Measurements from ENCODE around the gene ANKRD10. TPM values are rescaled to one million over a fixed set of nuclear protein-coding genes. Genes with fewer than 3 reads are reported as not detected.

Gene ANKRD10
- total and polyA plus RNA-seq, 5 donors from 2014 or later, result 66.5 to 139 (median 77.9) TPM

DNA sequence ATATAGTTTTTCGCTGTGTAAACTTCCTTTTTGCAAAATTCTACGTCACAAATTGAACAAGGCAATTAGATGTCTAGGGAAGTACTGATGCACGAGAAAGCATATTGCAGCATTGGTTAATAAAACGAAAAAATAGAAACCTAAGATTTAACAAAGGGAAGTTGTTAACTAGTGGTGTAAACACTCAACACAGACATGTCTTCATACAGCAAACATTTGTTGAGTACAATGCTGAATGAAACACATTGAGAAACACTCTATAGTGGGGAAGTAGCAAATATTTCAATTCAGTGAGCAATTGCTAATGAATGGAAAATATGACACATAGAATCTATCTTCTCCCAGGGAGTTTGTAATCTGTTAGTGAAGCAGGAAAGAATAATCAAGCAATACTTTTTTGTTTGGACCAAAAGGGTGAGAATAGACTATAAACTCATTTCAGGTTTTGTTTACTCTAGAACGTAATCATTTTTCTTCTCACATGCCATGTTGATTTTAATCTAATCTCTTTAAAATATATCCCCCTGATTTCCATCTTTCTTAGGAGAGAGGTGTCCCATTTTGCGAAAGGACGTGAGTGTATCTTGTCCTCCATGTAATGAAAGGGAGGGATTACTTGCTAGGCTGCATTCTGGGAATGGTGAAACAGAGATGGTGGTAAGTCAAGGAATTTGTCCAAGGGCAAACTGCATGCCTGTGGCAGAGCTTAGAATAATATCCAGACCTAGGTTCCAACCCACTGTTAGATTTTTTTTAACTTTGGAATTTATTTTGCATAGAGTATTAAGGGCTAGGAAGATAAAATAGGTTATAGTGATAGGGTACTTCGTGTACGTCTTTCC lies 1.7 kb upstream of the ANKRD10 start:
- H3K4me1 Mint-ChIP-seq, result peaks cover 36 to 45% (median 38%) of the 10 kb centered on the region in 4 donors
- DNase-seq, result peak in 1 of 3 donors; percentile 28

DNA sequence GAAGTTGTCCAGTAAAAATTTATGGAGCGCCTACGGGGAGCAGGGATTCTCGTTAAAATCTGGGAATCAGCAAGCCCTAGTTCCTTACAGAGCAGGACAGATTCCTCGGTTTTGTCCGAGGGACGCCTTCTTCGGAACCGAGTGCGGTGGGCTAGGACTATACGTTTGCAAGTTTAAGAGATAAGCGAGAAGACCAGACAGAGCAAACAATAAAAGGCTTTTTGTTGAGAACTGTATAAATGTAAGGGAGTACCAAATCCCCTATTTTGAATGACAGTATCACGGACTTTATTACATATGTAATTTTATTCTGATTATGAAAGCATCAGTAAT lies 971 bp upstream of the ANKRD10 start:
- H3K36me3 Mint-ChIP-seq, result no peaks in the 10 kb centered on the region

More for the DNA sequence above, 1.7 kb upstream of the ANKRD10 start:
- Mint-ChIP-seq H3K36me3 (no peaks in the 10 kb centered on the region), H3K27me3 (peaks cover 8% of the 10 kb centered on the region), H3K9me3 (no peaks in the 10 kb centered on the region), H3K4me3 (peak overlapping the region; percentile 90 to 98 (median 94)), H3K27ac (peak overlapping the region in 1 of 3 donors; percentile 89)
- Histone ChIP-seq H3K9me3 (ENCODE audit: control insufficient read depth in 2 of 2, low read length in 2 of 2) (no peaks in the 10 kb centered on the region), H3K27ac (ENCODE audit: insufficient read depth, low read length, poor library complexity, severe bottlenecking) (peak overlapping the region; percentile 90), H3K36me3 (ENCODE audit: control insufficient read depth, insufficient read depth, low read length) (no peaks in the 10 kb centered on the region), H3K27me3 (ENCODE audit: control insufficient read depth, insufficient read depth, low read length) (peaks cover under 1% of the 10 kb centered on the region), H3K4me3 (ENCODE audit: low read depth, low read length) (peak overlapping the region; percentile 75), H3K4me1 (ENCODE audit: control insufficient read depth, insufficient read depth, low read length, poor library complexity, severe bottlenecking) (peaks cover 39% of the 10 kb centered on the region)
- ATAC-seq (ENCODE audit: low read depth in 2 of 2), result no peak

DNA sequence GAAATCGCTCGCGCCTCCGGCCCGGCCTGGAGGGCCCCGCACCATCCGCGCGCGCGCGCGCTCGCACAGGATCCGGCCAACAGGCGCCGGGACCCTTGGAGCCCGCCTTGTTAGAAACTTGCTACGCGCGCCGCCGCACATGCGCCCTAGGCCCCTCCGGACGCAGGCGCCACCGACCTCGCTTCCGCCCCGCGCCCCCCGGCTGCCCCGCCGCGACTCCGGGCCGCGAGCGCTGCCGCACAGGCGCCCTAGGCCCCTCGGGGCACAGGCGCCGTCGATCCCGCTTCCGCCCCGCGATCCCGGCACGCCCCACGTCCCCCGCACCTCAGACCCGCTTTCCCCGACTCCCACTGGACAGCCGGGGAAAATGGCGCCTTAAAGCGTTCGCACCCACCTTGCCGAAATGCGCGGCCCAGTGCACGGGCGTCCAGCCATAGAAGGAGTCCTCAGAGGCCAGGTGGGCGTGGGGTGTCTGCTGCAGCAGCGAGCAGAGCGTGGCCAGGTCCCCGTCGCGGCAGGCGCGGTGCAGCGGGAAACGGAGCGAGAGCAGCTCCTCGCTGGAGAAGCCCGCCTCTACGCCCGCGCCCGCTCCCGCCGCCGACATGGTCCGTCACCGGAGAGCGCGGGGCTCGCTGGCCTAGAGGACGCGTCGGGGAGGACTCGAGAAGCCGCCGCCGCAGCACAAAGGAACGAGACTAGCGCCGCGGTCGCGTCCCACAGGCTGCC lies 375 bp downstream of the ANKRD10 start:
- DNase-seq, result peak; percentile 65 to 82 (median 71)
- H3K4me1 Mint-ChIP-seq, result peaks cover 44 to 56% (median 50%) of the 10 kb centered on the region in 4 donors

More for the DNA sequence above, 971 bp upstream of the ANKRD10 start:
- ATAC-seq (ENCODE audit: low read depth in 2 of 2), result no peak
- H3K4me1 ChIP-seq (ENCODE audit: control insufficient read depth, insufficient read depth, low read length, poor library complexity, severe bottlenecking), result peaks cover 36% of the 10 kb centered on the region
- H3K4me3 ChIP-seq (ENCODE audit: low read depth, low read length), result peak overlapping the region; percentile 75
- peak overlapping the region; percentile 90 to 98 (median 94) for H3K4me3 Mint-ChIP-seq
- H3K27ac Mint-ChIP-seq, result peak overlapping the region; percentile 89 to 96 (median 95)
- peak overlapping the region; percentile 90 for H3K27ac ChIP-seq (ENCODE audit: insufficient read depth, low read length, poor library complexity, severe bottlenecking)
- no peaks in the 10 kb centered on the region for H3K9me3 ChIP-seq (ENCODE audit: control insufficient read depth in 2 of 2, low read length in 2 of 2)
- H3K27me3 ChIP-seq (ENCODE audit: control insufficient read depth, insufficient read depth, low read length), result no peaks in the 10 kb centered on the region
- H3K4me1 Mint-ChIP-seq, result peaks cover 36 to 50% (median 40%) of the 10 kb centered on the region in 4 donors
- H3K9me3 Mint-ChIP-seq, result no peaks in the 10 kb centered on the region
- H3K27me3 Mint-ChIP-seq, result peaks cover 6% of the 10 kb centered on the region
- DNase-seq, result no peak
- no peaks in the 10 kb centered on the region for H3K36me3 ChIP-seq (ENCODE audit: control insufficient read depth, insufficient read depth, low read length)

DNA sequence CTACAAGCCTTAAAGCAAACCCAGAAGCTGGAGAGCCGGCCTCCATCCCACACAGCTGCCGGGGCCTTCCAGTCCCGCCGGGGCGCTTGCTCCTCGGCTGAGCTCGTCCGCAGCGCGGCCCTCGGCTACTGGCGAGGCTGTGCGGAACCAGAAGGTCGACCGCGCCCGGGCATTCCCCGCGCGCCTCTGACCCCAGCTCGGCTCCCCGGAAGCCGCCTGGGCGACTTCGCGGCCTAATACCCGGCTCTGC lies 863 bp downstream of the ANKRD10 start:
- H3K4me3 ChIP-seq (ENCODE audit: low read depth, low read length), result peak overlapping the region; percentile 96
- DNase-seq, result no peak
- Mint-ChIP-seq H3K36me3 (no peaks in the 10 kb centered on the region), H3K4me3 (peak overlapping the region; percentile 90 to 98 (median 94)), H3K27me3 (no peaks in the 10 kb centered on the region), H3K4me1 (peaks cover 44 to 60% (median 54%) of the 10 kb centered on the region in 4 donors), H3K9me3 (no peaks in the 10 kb centered on the region), H3K27ac (peak overlapping the region in 2 of 3 donors; percentile 89 to 91)
- peaks cover 14% of the 10 kb centered on the region for H3K36me3 ChIP-seq (ENCODE audit: control insufficient read depth, insufficient read depth, low read length)
- no peaks in the 10 kb centered on the region for H3K27me3 ChIP-seq (ENCODE audit: control insufficient read depth, insufficient read depth, low read length)
- H3K4me1 ChIP-seq (ENCODE audit: control insufficient read depth, insufficient read depth, low read length, poor library complexity, severe bottlenecking), result peaks cover 45% of the 10 kb centered on the region
- peak overlapping the region; percentile 90 for H3K27ac ChIP-seq (ENCODE audit: insufficient read depth, low read length, poor library complexity, severe bottlenecking)
- ATAC-seq (ENCODE audit: low read depth in 2 of 2), result no peak
- H3K9me3 ChIP-seq (ENCODE audit: control insufficient read depth in 2 of 2, low read length in 2 of 2), result no peaks in the 10 kb centered on the region

More for the DNA sequence above, 375 bp downstream of the ANKRD10 start:
- H3K36me3 Mint-ChIP-seq, result no peaks in the 10 kb centered on the region
- H3K27me3 Mint-ChIP-seq, result no peaks in the 10 kb centered on the region
- ATAC-seq (ENCODE audit: low read depth in 2 of 2), result peak; percentile 22 to 25
- H3K9me3 Mint-ChIP-seq, result no peaks in the 10 kb centered on the region
- Histone ChIP-seq H3K36me3 (ENCODE audit: control insufficient read depth, insufficient read depth, low read length) (peaks cover 10% of the 10 kb centered on the region), H3K27ac (ENCODE audit: insufficient read depth, low read length, poor library complexity, severe bottlenecking) (peak overlapping the region; percentile 90), H3K9me3 (ENCODE audit: control insufficient read depth in 2 of 2, low read length in 2 of 2) (no peaks in the 10 kb centered on the region), H3K4me1 (ENCODE audit: control insufficient read depth, insufficient read depth, low read length, poor library complexity, severe bottlenecking) (peaks cover 45% of the 10 kb centered on the region), H3K4me3 (ENCODE audit: low read depth, low read length) (peak overlapping the region; percentile 26), H3K27me3 (ENCODE audit: control insufficient read depth, insufficient read depth, low read length) (no peaks in the 10 kb centered on the region)
- peak overlapping the region; percentile 82 to 90 (median 89) for H3K27ac Mint-ChIP-seq
- peak overlapping the region; percentile 90 to 98 (median 94) for H3K4me3 Mint-ChIP-seq

DNA sequence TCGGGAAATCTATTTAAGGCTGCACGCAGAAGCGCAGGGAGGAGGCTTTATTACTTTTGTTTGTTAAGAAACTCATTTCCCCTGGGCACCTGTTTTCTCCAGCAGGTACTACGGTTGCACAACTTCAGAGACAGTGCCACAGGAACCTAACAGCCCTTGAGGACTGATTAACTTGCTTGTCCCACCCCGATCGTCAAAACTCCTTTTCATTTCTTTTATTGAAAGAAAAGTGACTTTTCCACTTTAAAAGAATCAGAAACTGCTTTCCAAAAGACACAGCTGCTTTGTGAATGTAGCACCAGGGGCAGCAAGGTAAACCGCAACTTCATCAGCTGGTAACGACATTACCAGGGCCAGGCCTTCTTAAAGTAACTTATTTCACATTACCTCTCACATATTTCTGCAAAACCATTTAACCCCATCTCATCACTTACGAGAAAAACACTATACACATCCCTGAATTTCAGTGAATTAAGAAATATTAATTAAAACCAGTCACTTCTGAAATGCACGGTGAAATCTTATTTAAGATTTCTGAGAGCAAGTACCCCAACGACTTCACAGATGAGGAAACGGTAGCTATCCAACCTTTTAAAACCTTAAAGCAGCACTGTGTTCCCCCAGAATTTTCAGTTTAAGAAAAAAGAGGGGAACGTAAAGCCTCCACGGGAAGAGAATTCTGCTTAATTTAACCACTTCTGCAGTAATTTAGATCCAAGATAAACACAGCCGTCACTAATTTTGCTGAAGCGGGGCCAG lies 1.4 kb downstream of the ANKRD10 start:
- no peaks in the 10 kb centered on the region for H3K27me3 Mint-ChIP-seq

DNA sequence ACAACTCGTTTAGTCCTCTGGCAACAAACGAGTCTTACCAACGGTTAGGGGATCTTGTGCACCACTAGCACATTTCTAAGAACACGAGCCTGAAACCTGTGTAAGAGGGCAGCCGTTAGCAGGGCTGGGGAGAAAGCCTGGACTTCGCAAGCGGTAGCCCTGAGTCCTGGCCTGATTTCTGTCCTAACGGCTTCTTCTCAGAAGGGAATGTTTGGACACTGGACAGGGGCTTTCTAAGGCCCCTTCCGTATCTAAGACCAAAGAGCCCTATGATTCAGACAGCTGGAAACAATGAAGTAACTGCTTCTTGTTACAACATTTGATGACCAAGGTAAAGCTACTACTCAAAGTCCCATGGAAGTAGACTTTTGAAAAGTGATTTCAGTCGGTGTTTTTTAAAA lies 2.2 kb downstream of the ANKRD10 start:
- H3K9me3 ChIP-seq (ENCODE audit: control insufficient read depth in 2 of 2, low read length in 2 of 2), result no peaks in the 10 kb centered on the region
- H3K27ac Mint-ChIP-seq, result peak overlapping the region in 2 of 3 donors; percentile 89 to 91
- no peaks in the 10 kb centered on the region for H3K27me3 Mint-ChIP-seq
- H3K36me3 ChIP-seq (ENCODE audit: control insufficient read depth, insufficient read depth, low read length), result peaks cover 25% of the 10 kb centered on the region
- H3K36me3 Mint-ChIP-seq, result peaks cover 6% of the 10 kb centered on the region
- H3K4me1 ChIP-seq (ENCODE audit: control insufficient read depth, insufficient read depth, low read length, poor library complexity, severe bottlenecking), result peaks cover 51% of the 10 kb centered on the region
- peak overlapping the region; percentile 90 to 98 (median 94) for H3K4me3 Mint-ChIP-seq
- no peaks in the 10 kb centered on the region for H3K9me3 Mint-ChIP-seq
- peak overlapping the region; percentile 90 for H3K27ac ChIP-seq (ENCODE audit: insufficient read depth, low read length, poor library complexity, severe bottlenecking)
- DNase-seq (no peak), ATAC-seq (ENCODE audit: low read depth in 2 of 2) (no peak)
- no peaks in the 10 kb centered on the region for H3K27me3 ChIP-seq (ENCODE audit: control insufficient read depth, insufficient read depth, low read length)
- H3K4me3 ChIP-seq (ENCODE audit: low read depth, low read length), result peak overlapping the region; percentile 96
- peaks cover 49 to 73% (median 64%) of the 10 kb centered on the region in 4 donors for H3K4me1 Mint-ChIP-seq

More for the DNA sequence above, 1.4 kb downstream of the ANKRD10 start:
- peak overlapping the region; percentile 90 for H3K27ac ChIP-seq (ENCODE audit: insufficient read depth, low read length, poor library complexity, severe bottlenecking)
- peaks cover 19% of the 10 kb centered on the region for H3K36me3 ChIP-seq (ENCODE audit: control insufficient read depth, insufficient read depth, low read length)
- H3K27me3 ChIP-seq (ENCODE audit: control insufficient read depth, insufficient read depth, low read length), result no peaks in the 10 kb centered on the region
- peak overlapping the region; percentile 84 to 91 (median 89) for H3K27ac Mint-ChIP-seq
- peaks cover 45 to 65% (median 60%) of the 10 kb centered on the region in 4 donors for H3K4me1 Mint-ChIP-seq
- H3K4me1 ChIP-seq (ENCODE audit: control insufficient read depth, insufficient read depth, low read length, poor library complexity, severe bottlenecking), result peaks cover 50% of the 10 kb centered on the region
- ATAC-seq (ENCODE audit: low read depth in 2 of 2), result no peak
- no peaks in the 10 kb centered on the region for H3K36me3 Mint-ChIP-seq
- peak overlapping the region; percentile 96 for H3K4me3 ChIP-seq (ENCODE audit: low read depth, low read length)
- no peaks in the 10 kb centered on the region for H3K9me3 ChIP-seq (ENCODE audit: control insufficient read depth in 2 of 2, low read length in 2 of 2)
- H3K9me3 Mint-ChIP-seq, result no peaks in the 10 kb centered on the region
- peak in 2 of 3 donors; percentile 32 to 64 for DNase-seq
- peak overlapping the region; percentile 90 to 98 (median 94) for H3K4me3 Mint-ChIP-seq

DNA sequence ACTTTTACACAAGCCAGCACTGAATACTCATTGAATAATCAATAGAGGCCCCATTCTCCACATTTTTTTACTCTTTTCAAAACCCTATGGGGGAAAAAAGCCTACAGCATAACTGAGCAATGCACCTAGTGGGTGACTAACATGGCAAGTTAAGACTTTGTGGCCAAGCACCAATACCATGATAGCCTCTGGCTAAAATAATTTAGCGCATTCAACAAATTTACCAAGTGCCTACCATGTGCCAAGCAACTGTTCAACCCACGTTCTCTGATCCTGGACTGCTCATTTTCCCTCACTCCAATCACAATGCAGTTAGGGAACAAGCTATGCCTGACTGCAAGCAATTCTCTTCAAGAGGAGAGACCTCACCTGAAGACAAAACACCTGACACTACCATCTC lies 3.0 kb downstream of the ANKRD10 start:
- Histone ChIP-seq H3K4me1 (ENCODE audit: control insufficient read depth, insufficient read depth, low read length, poor library complexity, severe bottlenecking) (peaks cover 51% of the 10 kb centered on the region), H3K9me3 (ENCODE audit: control insufficient read depth in 2 of 2, low read length in 2 of 2) (no peaks in the 10 kb centered on the region), H3K36me3 (ENCODE audit: control insufficient read depth, insufficient read depth, low read length) (peaks cover 30% of the 10 kb centered on the region), H3K27me3 (ENCODE audit: control insufficient read depth, insufficient read depth, low read length) (no peaks in the 10 kb centered on the region), H3K4me3 (ENCODE audit: low read depth, low read length) (peak overlapping the region; percentile 96), H3K27ac (ENCODE audit: insufficient read depth, low read length, poor library complexity, severe bottlenecking) (no peak overlapping the region)
- H3K27ac Mint-ChIP-seq, result peak overlapping the region in 2 of 3 donors; percentile 89 to 91
- H3K4me1 Mint-ChIP-seq, result peaks cover 46 to 80% (median 67%) of the 10 kb centered on the region in 4 donors
- H3K27me3 Mint-ChIP-seq, result no peaks in the 10 kb centered on the region
- no peak for DNase-seq
- peak overlapping the region; percentile 90 to 98 (median 94) for H3K4me3 Mint-ChIP-seq
- H3K9me3 Mint-ChIP-seq, result no peaks in the 10 kb centered on the region
- no peak for ATAC-seq (ENCODE audit: low read depth in 2 of 2)
- H3K36me3 Mint-ChIP-seq, result peaks cover 6% of the 10 kb centered on the region

Data from CD4-positive, CD25-positive, alpha-beta regulatory T cell (primary cell).